NCI-H2171 (cell line): ENCODE data around the gene UBE2O.

ENCODE experiments used
- DNase-seq: peaks from one replicate; lab custom pipeline; 2025; lab: John Stamatoyannopoulos, UW

UBE2O gene

DNA sequence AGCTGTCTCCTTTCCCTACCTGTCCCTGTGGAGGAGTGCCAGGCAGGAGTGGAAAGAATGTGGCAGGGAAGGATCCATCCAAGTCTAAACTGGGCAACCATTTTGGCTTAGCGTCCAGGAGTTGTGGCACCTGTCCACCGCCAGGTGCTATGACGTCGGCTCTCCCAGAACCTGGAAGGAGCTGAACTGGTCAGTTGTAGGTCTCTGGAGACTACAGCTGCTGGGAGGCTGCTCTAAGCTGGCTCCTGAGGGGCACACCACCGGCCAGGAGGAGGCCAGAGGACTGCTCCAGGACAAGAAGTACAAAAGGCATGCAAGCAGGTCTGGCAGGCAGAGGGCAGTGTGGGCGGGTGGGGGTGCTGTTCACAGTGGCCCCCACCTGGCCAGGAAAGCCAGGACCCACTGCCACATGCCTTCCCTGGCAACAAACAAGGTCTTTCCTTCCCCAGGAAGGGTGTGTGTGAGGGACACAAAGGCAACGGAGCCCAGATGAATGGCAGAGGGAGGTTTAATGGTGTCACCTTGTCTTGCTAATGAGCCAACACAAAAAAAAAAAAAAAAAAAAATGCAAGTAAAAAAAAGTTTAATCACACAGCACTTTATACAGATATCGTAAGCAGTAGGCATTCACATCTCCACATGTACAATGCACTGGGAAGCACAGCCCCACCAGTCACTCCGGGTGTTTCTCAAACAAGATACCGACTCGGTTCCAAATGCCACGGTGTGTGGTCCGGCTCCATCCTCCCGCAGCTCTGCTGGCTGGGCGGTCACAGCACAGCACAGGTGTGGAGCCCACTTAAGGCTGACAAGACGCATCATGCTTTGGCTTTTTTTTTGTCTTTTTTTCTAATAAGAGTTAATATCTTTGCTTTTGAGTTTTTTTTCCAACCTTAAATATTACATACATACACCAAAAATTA is 63.7 kb downstream of the UBE2O start:
- no peak for DNase-seq

DNA sequence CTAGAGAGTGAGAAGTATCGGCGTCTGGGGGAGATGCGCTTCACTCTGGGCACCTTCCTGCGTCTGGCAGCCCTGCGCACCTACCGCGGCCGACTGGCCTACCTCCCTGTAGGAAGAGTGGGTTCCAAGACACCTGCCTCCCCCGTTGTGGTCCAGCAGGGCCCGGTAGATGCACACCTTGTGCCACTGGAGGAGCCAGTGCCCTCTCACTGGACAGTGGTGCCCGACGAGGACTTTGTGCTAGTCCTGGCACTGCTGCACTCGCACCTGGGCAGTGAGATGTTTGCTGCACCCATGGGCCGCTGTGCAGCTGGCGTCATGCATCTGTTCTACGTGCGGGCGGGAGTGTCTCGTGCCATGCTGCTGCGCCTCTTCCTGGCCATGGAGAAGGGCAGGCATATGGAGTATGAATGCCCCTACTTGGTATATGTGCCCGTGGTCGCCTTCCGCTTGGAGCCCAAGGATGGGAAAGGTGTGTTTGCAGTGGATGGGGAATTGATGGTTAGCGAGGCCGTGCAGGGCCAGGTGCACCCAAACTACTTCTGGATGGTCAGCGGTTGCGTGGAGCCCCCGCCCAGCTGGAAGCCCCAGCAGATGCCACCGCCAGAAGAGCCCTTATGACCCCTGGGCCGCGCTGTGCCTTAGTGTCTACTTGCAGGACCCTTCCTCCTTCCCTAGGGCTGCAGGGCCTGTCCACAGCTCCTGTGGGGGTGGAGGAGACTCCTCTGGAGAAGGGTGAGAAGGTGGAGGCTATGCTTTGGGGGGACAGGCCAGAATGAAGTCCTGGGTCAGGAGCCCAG is 65.8 kb downstream of the UBE2O start:
- no peak for DNase-seq

DNA sequence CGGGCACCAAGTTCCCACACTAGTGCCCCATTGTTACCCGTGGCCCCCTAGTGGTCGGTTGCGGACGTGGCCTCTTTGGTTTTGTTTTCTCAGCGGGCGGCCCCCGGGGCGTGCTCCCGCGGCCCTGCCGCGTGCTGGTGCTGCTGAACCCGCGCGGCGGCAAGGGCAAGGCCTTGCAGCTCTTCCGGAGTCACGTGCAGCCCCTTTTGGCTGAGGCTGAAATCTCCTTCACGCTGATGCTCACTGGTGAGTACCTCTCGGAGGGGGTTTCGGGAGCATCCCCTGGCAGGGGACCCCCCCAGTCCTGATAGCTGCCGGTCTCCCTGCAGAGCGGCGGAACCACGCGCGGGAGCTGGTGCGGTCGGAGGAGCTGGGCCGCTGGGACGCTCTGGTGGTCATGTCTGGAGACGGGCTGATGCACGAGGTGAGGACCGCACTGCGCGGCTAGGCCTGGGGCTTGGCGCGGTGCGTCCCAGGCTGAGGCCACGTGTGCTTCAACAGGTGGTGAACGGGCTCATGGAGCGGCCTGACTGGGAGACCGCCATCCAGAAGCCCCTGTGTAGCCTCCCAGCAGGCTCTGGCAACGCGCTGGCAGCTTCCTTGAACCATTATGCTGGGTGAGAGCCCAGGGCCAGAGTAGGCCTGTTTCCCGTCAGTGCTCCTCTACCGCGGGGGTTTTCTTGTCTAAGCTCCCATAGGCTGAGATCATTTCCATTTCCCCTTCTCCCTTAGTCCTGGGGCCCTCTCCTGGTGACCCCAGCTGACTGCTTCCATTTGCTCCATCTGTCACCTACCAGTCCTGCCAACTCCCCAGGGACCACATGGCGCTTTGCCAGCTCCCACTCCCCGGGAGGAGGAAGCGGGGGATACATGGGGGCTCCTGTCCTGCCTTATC is 66.8 kb downstream of the UBE2O start:
- peak; percentile 59 for DNase-seq

DNA sequence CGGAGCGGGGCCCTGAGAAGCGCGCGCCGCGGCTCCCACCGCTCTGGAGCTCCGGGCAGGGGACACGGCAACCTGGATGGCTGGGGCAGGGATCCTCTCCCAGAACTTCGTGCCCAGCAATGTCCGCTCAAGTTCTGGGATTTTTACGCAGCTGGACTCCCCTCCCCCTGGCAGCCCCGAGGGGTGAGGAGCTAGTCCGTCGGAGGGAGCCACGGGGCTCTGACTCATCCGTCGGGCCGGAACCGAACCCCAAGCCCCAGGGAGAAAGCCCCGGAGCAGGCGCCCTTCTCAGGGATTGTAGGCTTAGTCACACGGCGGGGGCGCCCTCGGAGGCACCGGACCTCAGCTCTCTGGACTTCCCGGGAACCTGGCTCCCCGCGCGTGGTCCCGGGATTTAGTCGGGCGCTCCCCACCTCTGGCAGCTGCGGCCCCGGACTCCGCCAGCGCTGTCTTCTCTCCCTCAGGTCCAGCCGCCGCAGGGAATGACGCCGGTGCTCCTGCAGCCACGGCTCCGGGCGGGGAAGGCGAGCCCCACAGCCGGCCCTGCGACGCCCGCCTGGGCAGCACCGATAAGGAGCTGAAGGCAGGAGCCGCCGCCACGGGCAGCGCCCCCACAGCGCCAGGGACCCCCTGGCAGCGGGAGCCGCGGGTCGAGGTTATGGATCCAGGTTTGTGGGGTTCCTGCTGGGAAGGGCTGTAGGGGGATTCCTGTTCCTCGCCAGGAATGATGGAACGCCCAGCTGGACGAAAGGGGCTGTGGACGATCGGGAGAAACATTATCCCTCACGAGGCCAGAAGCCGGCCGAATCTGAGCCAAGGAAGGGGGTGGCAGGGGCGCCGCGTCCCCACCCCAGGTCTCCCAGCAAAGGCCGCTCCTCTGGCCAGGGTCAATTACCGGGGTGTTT is 67.7 kb downstream of the UBE2O start:
- no peak for DNase-seq

DNA sequence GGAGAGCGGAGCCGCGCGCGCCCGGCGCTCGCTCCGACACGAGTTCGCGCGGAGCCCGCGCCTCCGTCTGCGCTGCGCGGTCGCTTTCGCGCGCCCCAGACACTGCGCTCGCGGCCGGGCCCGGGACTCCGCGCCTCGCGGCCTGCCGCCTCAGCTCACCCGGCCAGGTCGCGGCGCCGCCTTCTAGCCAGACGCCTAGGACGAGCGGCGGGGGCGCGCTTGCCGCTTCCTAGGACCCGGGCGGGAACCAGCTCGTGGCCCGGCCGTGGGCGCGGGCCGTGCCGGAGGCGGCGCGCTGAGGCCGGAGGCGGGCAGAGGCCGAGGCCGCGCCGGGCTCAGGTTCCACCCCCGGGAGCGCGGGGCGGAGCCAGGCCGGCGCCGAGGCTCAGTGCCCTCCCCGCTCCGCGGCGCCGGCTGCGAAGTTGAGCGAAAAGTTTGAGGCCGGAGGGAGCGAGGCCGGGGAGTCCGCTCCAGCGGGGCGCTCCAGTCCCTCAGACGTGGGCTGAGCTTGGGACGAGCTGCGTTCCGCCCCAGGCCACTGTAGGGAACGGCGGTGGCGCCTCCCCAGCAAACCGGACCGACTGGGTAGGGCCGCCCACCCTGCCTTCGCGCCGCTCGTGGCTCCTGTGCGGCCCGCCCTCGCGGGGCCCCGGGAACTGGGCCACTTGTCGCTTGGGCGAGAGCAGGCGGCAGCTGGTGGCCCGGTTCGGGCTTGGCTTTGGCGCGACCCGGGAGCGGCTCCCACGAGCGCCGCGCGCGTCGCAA is 68.5 kb downstream of the UBE2O start, which contains the start of gene SPHK1:
SPHK1 (plus strand) TSS at position 388 of the 765 bp plus-strand sequence. CDS start 1,036 bp downstream, outside the sequence.
- peak; percentile 36 for DNase-seq

DNA sequence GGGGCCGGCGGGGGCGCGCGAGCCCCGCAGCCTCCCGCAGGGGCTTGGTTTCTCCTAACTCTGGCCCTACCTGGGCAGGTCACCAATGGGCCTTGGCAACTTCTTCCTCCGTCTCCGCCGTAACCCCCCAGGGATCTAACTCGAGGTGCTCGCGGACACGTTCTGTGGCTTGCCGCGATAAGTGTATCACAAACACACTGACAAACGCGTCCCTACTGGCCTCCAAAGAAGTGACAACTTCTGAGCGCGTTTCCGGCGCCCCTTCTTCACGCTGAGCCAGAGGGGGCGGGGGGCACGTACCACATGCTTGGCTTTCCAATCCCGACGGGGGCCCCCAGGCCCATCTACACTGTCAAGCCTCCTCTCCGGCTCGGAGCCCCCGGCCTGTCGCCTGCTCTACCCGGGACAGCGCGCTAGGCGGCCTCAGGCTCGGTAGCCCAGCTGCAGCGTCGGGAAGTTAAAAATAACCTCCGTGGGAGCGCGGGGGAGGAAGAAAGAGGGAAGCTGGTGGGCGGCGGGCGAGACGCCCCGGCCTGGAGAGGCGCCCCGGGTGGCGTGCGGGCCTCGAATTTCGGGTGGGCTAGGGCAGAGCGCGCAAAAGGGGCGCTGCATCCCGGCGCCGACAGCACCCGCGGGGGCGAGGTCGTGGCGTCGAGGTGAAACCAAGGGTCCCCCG is 69.3 kb downstream of the UBE2O start:
- DNase-seq: no peak

DNA sequence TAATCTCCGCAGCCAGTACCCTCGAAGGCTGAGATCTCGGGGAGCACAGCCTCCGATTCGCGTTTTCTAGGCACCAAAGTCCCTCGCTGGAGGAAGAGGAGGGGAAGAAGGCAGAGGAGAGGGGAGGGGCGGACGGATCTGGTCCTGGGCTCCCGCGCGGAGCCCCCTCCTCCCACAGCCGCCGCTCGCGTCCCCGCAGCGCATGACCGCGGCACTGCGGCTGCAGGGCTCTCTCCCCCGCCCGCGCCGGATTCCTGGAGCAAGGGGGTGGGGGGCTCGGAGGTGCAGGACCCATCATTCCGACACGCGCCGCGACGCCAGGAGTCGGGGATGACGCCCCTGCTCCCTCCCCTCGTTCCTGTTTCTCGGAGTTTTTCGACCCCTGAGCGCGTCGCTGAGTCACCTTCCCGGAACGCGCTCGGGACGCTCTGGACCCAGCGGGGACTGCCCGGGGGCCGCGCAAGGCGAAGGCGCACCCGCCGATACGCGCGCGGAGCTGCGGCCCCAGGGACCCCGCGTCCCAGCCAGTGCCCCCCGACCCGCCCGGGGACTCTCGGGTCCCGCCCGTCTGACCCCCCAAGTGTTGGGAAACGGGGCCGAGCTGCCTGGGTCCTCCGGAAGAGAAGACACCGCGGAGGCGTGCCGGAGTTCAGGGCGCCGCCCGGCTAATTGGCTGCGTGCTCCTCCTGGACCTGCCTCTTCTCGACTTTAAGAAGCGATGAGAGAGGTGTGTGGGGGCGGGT is 70.0 kb downstream of the UBE2O start:
- no peak for DNase-seq

DNA sequence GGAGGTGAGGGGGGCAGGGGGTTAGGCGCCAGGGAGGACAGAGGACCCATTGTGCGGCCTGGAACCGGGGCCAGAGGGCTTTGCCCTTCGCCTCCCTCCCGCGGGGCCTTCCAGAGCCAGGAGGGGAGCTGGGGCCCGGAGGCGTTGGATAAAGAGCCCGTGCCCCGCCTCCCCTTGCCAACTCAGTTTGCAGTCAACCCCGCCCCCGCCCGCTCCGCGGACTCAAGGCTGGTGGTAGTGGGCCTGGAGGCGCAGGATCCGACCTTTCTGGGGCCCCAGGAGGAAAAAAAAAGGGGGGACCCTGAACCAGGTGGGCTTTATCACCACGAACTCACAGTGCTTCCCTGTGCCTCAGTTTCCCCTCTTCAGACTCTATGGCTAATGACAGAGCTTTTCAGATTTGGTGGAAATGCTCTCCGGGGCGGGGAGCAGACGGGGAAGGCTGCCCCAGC is 70.6 kb downstream of the UBE2O start:
- no peak for DNase-seq

DNA sequence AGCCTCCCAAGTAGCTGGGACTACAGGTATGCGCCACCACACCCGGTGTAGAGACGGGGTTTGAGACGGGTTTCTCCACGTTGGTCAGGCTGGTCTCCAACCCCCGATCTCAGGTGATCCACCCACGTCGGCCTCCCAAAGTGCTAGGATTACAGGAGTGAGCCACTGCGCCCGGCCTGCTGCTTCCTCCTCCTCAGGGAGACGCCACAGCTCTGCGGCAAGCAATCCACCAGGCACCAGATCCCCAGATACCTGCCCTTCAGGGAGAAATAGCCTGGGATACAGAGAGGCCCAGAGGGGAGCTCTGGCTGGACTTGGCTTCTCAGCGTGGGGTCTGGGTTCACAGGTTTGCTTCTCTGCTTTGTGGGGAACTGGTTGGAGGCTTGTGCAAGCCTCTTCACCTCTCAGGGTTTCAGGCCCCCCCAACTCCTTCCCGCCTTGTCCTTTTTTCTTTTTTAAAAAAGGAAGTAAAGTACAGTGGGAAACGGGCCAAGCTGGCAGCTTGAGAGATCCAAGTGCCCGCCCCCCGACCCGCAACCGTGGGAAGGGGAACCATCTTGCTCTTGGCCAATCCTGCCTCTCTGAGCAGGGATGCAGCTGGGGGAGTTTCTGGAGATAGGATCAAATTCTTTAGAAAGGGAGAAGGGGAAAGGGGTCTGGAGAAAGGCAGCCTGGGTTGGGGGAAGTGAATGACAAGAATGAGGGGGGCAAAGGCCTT is 71.2 kb downstream of the UBE2O start:
- DNase-seq: no peak

DNA sequence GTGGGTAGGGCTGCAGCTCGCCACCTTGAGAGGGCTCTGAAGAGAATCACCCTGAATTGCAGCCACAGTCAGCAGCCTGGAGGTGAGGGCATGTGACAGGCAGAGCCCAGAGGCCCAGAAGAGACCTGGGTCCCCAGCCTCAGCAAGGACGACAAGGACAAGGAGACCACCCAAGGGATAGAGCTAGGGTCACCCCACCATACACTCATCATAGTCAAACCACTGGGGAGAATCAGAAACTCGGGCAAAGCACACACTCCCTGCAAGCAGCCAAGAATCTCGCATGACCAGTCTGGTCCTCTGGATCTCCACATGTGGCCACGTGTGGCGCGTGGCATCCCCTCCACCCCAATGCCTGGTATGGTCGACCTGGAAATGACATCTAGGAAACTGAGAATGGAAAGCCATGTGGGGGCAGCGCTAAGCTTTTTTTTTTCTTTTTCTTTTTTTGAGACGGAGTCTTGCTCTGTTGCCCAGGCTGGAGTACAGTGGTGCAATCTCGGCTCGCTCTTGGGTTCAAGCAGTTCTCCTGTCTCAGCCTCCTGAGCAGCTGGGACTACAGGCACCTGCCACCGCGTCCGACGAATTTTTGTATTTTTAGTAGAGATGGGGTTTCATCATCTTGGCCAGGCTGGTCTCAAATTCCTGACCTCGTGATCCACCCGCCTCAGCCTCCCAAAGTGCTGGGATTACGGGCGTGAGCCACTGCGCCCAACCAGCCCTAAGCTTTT is 73.1 kb downstream of the UBE2O start:
- DNase-seq: no peak

DNA sequence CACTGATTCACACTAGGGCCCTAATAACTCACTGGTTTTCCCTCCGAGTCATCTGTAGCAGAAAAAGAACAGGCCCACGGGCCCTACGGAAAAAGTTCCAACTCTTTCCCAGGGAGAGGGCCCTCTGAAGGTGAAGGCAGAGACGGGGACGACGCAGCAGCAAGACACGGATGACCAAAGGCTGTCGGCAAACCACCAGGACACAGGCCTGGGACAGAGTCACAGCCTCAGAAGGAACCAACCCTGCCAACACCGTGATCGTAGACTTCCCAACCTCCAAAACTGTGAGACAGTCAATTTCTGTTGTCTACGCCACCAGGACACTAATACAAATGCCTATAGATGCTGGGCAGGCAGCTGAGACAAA is 73.7 kb downstream of the UBE2O start:
- DNase-seq: no peak

DNA sequence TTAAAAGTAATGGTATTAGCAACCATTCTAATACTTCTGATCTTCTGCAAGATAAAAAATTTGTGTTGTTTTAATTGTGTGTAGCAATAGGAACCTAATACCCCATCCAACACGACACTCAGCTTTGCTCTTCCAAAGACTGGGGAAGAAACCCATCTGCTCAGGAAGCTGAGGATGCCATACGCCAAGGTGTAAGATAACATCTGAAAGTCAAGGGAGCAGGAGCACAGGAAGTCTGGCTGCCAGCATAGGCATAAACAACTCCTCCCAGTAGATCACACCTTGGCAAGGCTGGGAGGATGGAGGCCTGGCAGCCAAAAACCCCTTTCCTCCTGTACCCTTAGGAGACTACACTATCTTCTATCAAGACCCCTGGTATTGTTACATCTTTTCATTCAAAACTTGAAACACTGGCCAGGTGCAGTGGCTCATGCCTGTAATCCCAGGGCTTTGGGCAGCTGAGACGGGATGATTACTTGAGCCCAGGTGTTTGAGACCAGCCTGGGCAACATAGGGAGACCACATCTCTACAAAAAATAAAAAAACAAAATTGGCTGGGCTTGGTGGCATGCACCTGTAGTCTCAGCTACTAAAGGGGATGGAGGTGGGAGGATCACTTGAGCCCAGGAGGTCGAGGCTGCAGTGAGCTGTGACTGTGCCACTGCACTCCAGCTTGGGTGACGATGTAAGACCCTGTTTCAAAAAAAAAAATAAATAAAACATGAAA is 74.2 kb downstream of the UBE2O start:
- peak; percentile 87 for DNase-seq

DNA sequence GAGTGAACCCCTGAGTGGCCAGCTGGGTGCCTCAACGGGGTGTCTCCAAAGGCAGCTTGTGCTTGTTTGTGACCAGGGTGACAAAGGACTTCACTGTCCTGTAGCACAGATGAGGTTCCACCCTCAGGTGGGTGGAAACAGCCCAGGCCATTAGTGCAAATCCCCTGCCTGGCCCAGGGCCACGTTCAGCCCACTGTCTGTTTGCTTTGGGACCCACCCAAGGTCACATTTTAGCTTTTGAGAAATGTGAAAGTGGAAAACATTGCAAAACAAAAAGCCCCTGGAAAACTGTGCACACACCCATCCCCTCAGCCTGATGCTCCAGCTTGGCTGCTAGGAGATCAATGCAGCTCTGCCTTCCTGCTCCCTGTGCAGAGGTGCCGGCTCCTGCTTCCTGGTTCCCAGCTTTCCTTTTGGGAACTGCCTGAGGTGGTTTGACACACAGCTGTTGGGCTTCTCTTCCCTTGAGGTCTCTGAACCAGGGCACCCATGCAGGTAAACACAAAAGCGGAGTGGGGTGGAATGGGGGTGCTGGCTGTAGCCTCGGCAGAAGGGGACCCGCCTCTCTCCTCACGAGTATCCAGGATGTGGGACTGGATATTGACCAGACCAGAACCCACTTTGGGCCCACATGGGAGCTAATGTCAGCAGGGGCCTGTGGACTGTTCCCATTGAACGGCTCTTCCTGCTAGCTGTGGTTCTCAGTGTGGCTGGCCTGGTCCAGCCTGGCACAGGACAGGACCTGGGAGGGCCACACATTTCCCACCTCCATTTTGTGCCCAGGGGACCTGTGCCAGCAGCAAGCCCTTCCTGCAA is 76.4 kb downstream of the UBE2O start:
- DNase-seq: no peak

DNA sequence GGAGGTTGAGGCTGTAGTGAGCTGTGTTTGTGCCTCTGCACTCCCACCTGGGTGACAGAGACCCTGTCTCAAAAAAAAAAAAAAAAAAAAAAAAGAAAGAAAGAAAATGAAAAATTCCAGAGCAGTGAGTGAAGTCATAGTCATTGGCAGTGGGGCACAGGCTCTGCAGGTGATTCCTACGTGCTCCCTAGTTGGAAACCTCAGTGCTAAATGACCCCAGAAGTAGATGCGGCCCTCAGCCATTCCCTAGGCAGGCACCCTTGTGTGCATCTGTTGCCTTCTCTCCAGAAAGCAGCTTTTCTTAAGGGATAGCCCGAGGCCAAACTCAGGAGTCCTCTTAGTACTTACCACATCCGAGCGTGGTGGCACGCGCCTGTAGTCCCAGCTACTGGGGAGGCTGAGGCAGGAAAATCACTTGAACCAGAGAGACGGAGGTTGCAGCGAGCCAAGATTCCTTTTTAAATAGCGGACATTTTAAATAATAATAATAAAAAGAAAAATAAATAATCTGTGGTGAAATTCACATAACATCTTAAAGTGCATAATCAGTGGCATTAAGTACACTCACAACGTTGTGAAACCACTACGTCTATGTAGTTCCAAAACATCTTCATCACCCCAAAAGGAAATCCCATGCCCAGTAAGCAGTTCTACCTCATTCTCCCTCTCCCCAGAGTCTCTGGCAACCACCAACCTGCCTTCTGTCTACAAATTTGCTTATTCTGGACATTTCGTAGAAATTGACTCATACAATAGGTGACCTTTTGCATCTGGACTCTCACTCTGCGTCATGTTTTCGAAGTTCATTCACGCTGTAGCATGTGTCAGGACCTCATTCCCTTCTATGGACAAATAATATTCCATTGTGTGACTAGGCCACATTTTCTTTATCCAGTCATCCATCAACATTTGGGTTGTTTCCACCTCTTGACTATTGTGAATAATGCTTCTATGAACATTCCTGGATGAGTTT is 81.0 kb downstream of the UBE2O start:
- no peak for DNase-seq
